Activated naive CD4-positive, alpha-beta T cell treated with Interleukin-2 at 50 U/mL for 16 hours (primary cell): Measurements from ENCODE around the gene NKAIN2.
"Not testable (repeated sequence)": the region's sequence is repeated elsewhere in the genome, so short reads cannot be mapped to it uniquely, and the experiment has no call there.

Experiments used
- DNase-seq: peaks from one replicate; pipeline ENCODE4 v3.0.0-alpha.2; 2020

The NKAIN2 gene

DNA sequence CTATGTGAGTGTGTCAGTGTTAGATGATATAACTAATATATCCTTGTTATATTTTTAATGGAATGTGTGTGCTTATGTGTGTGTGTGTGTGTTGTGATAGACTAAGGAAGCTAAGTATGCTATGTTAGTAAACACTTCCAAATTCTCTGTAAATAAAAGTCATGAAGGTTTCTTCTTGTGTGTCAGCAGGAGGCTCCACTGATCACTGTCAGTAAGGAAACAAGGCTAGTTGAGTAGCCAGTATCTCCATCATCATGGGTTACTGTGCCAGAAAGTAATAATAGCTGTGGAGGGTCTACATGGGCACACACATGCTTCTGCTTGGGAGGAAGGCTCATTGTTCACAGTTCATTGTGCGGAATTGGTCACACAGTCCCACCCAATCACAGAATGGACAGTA lies 855.8 kb downstream of the NKAIN2 start:
- no peak for DNase-seq

GRCh38 chr6:124660185-124660584 lies 856.5 kb downstream of the NKAIN2 start:
- no peak for DNase-seq

DNA sequence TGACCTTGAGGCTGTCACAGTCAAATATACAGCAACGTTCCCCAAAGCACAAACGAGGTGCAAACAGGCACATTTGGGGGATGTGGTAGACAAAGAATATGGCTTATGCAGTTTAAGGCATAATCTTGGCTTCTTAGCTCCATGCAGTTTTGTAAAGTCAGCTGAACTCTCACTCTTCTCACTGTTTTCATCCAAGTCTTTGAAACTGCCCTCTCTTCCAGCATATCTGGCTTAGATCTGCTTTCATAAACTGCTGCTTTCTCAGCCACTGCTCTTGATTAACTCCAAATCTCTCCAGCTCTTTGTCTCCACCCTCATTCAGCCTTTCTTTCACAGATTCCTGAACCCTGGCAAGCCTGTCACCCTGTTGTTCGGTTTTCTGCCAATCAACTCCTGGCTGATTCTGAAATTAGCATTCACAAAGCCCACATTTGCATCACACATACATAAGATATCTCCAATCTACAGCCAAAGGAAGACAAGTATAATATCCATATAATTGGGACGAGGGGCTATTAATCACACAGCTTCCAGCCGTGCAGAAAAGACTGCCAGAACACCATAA lies 857.5 kb downstream of the NKAIN2 start:
- DNase-seq, result no peak

DNA sequence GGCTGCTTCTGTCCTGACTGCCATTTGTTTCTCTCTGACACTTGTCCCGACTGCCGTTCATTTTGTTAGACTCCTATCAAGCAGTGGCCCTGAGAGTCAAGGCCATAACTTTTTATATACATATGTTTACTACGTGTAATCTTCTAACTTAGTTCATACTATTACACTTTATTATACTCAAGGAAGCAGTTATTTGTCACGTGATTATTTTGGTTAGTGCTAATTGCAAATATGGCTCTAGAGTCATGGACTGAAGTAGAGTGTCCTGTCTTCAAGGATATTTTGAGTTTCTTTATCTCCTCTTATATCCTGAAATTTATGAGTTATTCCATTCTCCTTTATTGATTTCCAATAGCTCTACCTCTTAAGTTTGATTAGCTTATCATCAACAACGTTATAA lies 864.4 kb downstream of the NKAIN2 start:
- no peak for DNase-seq

- no peak for DNase-seq
These were observed 866.2 kb downstream of the NKAIN2 start for GRCh38 chr6:124669713-124670480.

GRCh38 chr6:124670801-124671200 lies 867.1 kb downstream of the NKAIN2 start:
- no peak for DNase-seq

DNA sequence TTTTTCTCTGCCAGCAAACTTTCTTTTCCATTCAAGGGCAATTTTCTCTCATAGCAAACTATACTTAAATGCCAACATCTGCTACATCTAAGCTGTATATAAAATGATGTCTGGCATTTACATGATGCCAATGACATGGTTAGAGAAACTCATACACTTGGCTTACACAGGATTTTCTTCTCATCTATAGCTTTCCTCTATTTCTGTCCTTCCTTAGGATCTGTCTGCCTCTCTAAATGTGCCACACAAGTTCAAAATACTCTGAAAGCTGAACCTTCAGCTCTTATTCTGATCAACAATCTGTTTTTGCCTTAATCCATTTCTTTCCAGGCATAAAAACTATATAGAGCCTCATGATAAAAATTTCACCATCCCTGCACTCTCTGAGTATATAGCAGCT lies 867.7 kb downstream of the NKAIN2 start:
- DNase-seq, result no peak

- DNase-seq, result no peak
These were observed 870.4 kb downstream of the NKAIN2 start for GRCh38 chr6:124674042-124674441.

DNA sequence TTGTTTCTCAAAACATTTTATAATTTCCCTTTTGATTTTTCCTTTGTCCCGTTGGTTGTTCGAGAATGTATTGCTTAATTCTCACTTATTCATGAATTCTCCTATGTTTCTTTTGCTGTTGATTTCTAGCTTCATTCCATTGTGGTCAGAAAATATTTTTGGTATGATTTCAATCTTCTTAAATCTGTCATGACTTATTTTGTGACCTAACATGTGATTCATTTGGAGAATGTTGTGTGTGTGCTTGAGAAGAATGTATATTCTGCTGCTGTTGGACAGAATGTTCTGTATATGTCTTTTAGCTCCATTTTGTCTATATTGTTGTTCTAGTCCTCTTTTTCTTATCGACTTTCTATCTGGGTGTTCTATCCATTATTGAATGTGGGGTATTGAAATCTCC lies 872.4 kb downstream of the NKAIN2 start:
- DNase-seq, result no peak

GRCh38 chr6:124677874-124678273 lies 874.2 kb downstream of the NKAIN2 start:
- DNase-seq, result no peak

DNA sequence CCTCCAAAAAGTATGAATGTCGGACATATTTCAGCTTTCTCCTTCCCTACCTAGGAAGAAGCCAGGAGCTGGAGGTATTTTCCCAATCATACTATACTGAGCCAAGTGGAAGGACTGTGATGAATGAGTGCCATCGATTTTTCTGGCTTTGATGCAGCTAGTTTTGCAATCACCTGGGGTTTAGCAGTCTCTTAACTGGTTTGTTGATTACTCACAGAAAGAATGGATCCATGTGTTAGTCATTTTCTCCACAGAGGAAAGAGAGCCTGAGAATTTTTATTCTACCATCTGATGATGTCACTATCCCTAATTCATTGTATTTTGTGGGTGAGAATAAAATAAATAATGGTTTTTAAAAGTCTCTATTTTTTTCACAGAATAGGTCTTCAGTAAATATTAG lies 875.7 kb downstream of the NKAIN2 start:
- no peak for DNase-seq

GRCh38 chr6:124682751-124683150 lies 879.1 kb downstream of the NKAIN2 start:
- DNase-seq, result no peak

GRCh38 chr6:124683507-124683906 lies 879.8 kb downstream of the NKAIN2 start:
- DNase-seq, result no peak

DNA sequence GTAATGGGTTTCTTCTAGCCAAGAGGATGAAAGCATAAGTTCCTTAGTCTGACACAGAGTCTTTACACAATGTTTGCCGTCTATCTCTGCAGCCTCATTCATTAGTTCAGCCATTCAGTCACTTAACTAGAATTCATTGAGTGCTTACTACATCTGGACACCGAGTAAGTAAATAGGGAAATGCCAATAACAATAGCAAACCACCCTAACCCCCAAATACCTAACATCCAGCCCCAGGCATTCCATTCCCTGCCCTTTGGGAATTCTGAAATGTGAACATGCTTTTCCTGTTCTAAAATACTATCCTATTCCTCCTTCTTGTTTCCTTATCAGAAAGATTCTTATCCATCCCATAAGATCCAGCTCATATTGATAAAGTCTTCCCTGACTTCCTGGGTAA lies 881.0 kb downstream of the NKAIN2 start:
- DNase-seq, result no peak

DNA sequence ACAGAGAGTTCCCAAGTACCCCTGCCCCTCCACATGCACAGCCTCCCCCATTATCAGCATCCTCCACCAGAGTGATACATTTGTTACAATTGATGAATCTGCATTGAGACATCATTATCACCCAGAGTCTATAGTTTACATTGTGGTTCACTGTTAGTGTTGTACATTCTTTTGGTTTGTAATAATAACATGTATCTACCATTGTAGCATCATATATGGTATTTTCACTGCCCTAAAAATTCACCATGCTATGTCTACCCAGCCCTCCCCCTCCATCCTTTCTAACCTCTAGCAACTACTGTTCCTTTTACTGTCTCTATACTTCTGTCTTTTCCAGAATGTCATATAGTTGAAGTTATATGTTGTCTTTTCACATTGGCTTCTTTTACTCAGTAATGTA lies 884.7 kb downstream of the NKAIN2 start:
- DNase-seq, result no peak

DNA sequence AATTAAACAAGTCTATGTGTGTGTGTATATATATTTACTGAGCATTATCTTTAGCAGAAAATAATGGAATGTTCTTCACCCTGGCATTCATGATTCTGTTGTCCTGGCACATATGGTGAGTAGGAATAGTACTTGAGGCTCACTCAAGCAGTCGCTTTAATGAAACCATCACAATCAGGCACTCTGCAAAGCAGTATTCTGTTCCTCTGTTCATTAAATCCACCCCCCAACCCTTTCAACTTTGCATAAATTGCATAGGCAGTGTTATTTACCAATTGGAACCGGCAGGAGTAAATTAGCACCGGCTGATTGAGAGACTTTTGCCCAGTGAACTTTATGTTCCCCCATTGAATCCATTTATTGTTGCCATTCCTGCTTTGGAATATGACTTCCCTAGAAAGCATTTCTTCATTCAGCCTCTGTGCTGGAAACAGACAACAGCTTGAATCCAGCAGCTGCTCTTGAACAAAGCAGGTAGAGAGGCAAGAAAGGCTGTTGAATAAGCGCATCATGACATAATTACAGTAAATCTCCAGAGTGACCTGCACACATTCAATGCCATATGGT lies 890.6 kb downstream of the NKAIN2 start:
- DNase-seq, result no peak

- DNase-seq, result no peak
These were observed 895.4 kb downstream of the NKAIN2 start for GRCh38 chr6:124699038-124699437.

DNA sequence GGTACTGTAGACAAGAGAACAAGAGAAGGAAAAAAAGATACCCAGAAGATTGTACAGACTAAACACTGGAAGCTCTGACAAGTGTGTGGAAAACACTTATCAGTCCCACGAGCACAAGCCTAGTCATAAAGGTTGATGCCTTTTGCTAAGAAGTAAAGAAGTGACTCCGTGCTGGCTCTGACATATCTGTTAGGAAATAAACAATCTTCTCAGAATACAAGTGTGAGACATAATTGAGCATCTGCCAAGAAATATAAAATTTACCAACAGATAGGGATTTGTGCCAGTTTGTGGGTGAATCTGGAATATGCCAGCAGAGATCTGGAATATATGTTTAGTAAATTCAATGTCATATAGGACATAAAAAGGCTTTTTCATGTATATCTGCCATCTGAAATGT lies 899.9 kb downstream of the NKAIN2 start:
- DNase-seq, result no peak

DNA sequence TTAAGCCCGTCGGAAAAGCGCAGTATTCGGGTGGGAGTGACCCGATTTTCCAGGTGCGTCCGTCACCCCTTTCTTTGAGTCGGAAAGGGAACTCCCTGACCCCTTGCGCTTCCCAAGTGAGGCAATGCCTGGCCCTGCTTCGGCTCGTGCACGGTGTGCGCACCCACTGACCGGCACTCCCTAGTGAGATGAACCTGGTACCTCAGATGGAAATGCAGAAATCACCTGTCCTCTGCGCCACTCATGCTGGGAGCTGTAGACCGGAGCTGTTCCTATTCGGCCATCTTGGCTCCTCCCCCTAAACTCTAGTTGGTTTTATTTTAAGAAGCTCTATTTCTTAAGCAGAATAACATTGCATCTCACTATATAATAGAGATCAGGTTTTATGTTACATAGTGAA lies 908.9 kb downstream of the NKAIN2 start:
- not testable (repeated sequence) for DNase-seq

DNA sequence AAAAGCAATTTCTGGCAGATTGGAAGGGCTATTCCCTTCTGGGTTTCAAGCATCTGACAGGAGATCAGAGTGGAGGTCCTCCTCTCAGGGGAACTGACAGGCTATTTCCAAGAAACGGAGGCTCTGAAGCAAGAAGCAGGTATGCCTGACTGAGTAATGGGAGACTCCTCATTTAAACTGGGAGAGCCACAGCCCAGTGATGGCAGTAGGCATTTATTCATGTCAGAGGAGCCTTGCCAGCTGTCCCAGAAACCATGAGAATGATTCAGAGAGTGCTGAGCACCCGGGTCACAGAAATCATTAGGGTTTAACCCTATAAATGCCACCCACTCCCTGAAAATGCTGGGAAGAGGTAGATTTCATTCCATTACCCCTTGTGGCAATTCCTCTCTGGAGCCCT lies 911.1 kb downstream of the NKAIN2 start:
- no peak for DNase-seq

- no peak for DNase-seq
These were observed 916.2 kb downstream of the NKAIN2 start for GRCh38 chr6:124719913-124720312.

DNA sequence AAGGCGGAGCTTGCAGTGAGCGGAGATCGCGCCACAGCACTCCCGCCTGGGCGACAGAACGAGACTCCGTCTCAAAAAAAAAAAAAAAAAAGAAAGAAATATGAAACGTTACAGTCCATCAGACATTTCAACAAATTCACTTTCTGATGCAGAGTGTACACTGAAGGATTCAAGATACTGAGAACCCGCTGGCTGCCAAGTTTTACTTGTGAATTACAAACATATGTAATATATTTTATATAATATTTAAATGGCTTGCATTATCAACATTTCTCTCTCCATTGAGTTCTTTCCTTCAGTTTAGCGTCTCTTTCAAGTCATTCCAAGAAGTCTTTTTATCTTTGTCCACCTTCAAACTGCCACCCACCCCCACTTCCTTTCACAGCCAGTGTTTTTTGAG lies 917.7 kb downstream of the NKAIN2 start:
- DNase-seq, result no peak

DNA sequence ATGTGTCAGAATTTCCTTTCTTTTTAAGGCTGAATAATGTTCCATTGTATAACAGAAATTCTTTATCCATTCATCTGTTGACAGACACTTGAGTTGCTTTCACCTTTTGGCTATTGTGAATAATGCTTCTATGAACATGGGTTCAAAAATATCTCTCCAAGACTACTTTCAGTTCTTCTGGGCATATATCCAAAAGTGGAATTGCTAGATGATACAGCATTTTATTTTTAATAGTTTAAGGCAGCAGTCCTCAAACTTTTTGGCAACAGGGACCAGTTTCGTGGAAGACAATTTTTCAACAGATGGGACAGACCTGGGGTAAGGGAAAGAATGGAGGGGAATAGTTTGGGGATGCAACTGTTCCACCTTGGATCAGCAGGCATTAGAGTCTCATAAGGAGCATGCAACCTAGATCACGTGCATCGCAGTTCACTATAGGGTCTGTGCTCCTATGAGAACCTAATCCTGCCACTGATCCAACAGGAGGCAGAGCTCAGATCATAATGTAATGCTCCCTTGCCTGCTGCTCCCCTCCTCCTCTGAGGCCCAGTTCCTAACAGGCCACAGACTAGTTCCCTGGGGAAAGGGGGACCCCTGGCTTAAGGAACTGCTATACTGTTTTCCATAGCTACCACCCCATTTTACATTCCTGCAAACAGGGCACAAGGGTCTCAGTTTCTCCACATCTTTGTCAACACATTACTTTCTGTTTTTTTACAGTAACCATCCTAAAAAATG lies 918.6 kb downstream of the NKAIN2 start:
- DNase-seq, result no peak

- no peak for DNase-seq
These were observed 920.0 kb downstream of the NKAIN2 start for GRCh38 chr6:124723671-124724070.
